ENCODE measurements around the gene ZNF107. TPM values are rescaled to one million over a fixed set of nuclear protein-coding genes. Genes with fewer than 3 reads are reported as not detected.

Gene ZNF107
- total and polyA plus RNA-seq, 2 of the 4 experiments (the other 2 are of a cell fraction): 2.0 to 2.5 TPM

GRCh38 chr7:64634406-64635062, 31.4 kb upstream of the ZNF107 start:
- Histone ChIP-seq H3K27me3 (ENCODE audit: control insufficient read depth, insufficient read depth, low read length) (no peaks in the 10 kb centered on the region), H4K5ac (ENCODE audit: low read depth, low read length) (no peak overlapping the region), H4K91ac (ENCODE audit: insufficient read depth, low read depth, low read length) (no peak overlapping the region), H3K56ac (ENCODE audit: extremely low read depth, insufficient read depth, low read length) (no peak overlapping the region), H3K4me3 (ENCODE audit: insufficient read depth, low read depth, low read length) (no peak overlapping the region), H3K9ac (ENCODE audit: low read depth, low read length) (no peak overlapping the region), H2BK15ac (ENCODE audit: low read depth, low read length) (no peak overlapping the region), H3K36me3 (ENCODE audit: control insufficient read depth, insufficient read depth, low read length) (no peaks in the 10 kb centered on the region), H3K4me1 (ENCODE audit: control insufficient read depth, insufficient read depth, low read length) (no peaks in the 10 kb centered on the region), H2BK20ac (ENCODE audit: low read depth, low read length) (no peak overlapping the region), H3K18ac (ENCODE audit: low read depth, low read length) (no peak overlapping the region), H4K8ac (ENCODE audit: low read depth in 2 of 2, low read length in 2 of 2) (no peak overlapping the region), H3K4me2 (ENCODE audit: low read depth, low read length) (no peak overlapping the region), H3K9me1 (ENCODE audit: insufficient read depth, low read length) (no peaks in the 10 kb centered on the region), H3K27ac (ENCODE audit: insufficient read depth, low read length) (no peak overlapping the region), H3K14ac (replicated peaks; ENCODE audit: low read depth, low read length) (no peak overlapping the region), H2AFZ (replicated peaks; ENCODE audit: low read length, poor library complexity) (no peak overlapping the region), H2BK5ac (ENCODE audit: low read depth, low read length, poor library complexity, severe bottlenecking) (no peak overlapping the region), H3K9me3 (ENCODE audit: control insufficient read depth, insufficient read depth, low read length) (peaks cover 5% of the 10 kb centered on the region; the same call in 1 of the 2 replicates), H2BK120ac (ENCODE audit: low read depth, low read length) (no peak overlapping the region), H3K4ac (ENCODE audit: low read depth, low read length) (no peak overlapping the region), H2AK5ac (ENCODE audit: low read depth, low read length) (no peak overlapping the region), H4K20me1 (ENCODE audit: insufficient read depth, low read length) (no peaks in the 10 kb centered on the region), H2AK9ac (replicated peaks; ENCODE audit: low read depth, low read length, poor library complexity) (no peak overlapping the region), H3K23ac (ENCODE audit: low read depth, low read length) (no peak overlapping the region), H3K79me1 (ENCODE audit: low read depth in 1 of 2, low read length in 2 of 2) (no peaks in the 10 kb centered on the region)
- no peak for ATAC-seq (ENCODE audit: low read depth)
- TF ChIP-seq NFE2L2 (IDR thresholded peaks at IDR 0.05; ENCODE audit: low read depth, low read length): no peak
- TF ChIP-seq USF2 (IDR thresholded peaks at IDR 0.05; ENCODE audit: low read depth, low read length): no peak
- no peak for TF ChIP-seq POLR2A (IDR thresholded peaks at IDR 0.05; ENCODE audit: low read depth, low read length)
- TF ChIP-seq RCOR1 (IDR thresholded peaks at IDR 0.05; ENCODE audit: insufficient replicate concordance, low read length): no peak
- no peak for TF ChIP-seq MAZ (IDR thresholded peaks at IDR 0.05; ENCODE audit: borderline replicate concordance, low read depth, low read length)
- TF ChIP-seq BHLHE40 (IDR thresholded peaks at IDR 0.05; ENCODE audit: low read depth, low read length): no peak
- no peak for TF ChIP-seq RAD21 (IDR thresholded peaks at IDR 0.05; ENCODE audit: low read length)
- no peak for TF ChIP-seq CHD1 (IDR thresholded peaks at IDR 0.05; ENCODE audit: low read depth, low read length)
- no peak for TF ChIP-seq CTCF (conservative IDR thresholded peaks at IDR 0.05; ENCODE audit: low read depth, low read length)
- no peak for TF ChIP-seq ELK1 (IDR thresholded peaks at IDR 0.05; ENCODE audit: borderline replicate concordance, low read depth, low read length)
- TF ChIP-seq MAFK (IDR thresholded peaks at IDR 0.05; ENCODE audit: low read depth, low read length): no peak
- no peak for TF ChIP-seq CEBPB (IDR thresholded peaks at IDR 0.05; ENCODE audit: low read depth, low read length)
- TF ChIP-seq SMC3 (IDR thresholded peaks at IDR 0.05; ENCODE audit: low read depth, low read length): no peak
- TF ChIP-seq MXI1 (IDR thresholded peaks at IDR 0.05; ENCODE audit: borderline replicate concordance, low read depth, low read length): no peak
- no peak for TF ChIP-seq FOS (IDR thresholded peaks at IDR 0.05; ENCODE audit: low read depth, low read length)
- no peak for TF ChIP-seq RFX5 (IDR thresholded peaks at IDR 0.05; ENCODE audit: low read depth, low read length)
- POLR2A ChIA-PET (ENCODE audit: unreplicated experiment): no interaction called here
- intact Hi-C loops (cut with micrococcal nuclease) (no loop called here), dilution Hi-C loops (cut with HindIII; ENCODE audit: low sequenced_read_pairs, unreplicated experiment) (no loop called here), in situ Hi-C loops (cut with MboI; ENCODE audit: low sequenced_read_pairs) (no loop called here)
- DNase-seq: no peak
- CTCF ChIA-PET: no interaction called here
- no TSS peak for BruUV-seq (replicated peaks)
- no CpG with 5 or more reads among the region's 2 CpGs for WGBS, 2 experiments (ENCODE audit: extremely low coverage in 2 of 2, insufficient read length in 1 of 2)
